ENCODE data around the gene KCNQ1. TPM values are rescaled to one million over a fixed set of nuclear protein-coding genes. Genes with fewer than 3 reads are reported as not detected.

KCNQ1 gene
- total RNA-seq, 2 experiments from 2014 or later = 10.7 to 10.8 TPM

- intact Hi-C loops (cut with micrococcal nuclease) = no loop called here
- H3K4me1 Mint-ChIP-seq (ENCODE audit: low read depth) = peaks cover 6% of the 10 kb centered on the region
- no peak for DNase-seq
- H3K9me3 Mint-ChIP-seq = no peaks in the 10 kb centered on the region
- peaks cover 33% of the 10 kb centered on the region for H3K27me3 Mint-ChIP-seq
- no peak overlapping the region for H3K27ac Mint-ChIP-seq
- ChIA-PET CTCF (no interaction called here), POLR2A (no interaction called here)
- H3K4me3 Mint-ChIP-seq = no peak overlapping the region
- no peaks in the 10 kb centered on the region for H3K36me3 Mint-ChIP-seq
Measured at GRCh38 chr11:2869561-2870427, 425.0 kb downstream of the KCNQ1 start.

DNA sequence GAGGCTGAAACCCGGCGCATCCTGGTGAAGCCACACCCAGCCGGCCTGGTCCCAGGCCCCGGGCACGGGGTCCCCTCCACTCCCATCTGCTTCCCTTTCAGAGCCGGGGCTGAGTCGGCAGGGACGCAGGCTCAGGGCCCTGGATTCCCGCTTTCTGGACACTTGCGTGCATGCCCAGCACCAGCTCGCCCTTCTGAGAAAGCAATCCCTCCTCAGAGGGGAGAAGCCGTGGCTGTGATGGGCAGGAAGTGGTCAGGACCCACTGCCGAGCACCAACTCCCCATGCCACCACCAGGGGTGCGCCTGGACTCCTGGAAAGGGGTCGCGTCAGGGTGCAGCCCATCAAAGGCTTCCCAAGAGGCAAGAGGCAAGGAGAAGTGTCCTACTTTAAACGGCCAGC is 425.7 kb downstream of the KCNQ1 start:
- no peak for DNase-seq
- POLR2A ChIA-PET = no interaction called here
- peaks cover 5% of the 10 kb centered on the region for H3K9me3 Mint-ChIP-seq

DNA sequence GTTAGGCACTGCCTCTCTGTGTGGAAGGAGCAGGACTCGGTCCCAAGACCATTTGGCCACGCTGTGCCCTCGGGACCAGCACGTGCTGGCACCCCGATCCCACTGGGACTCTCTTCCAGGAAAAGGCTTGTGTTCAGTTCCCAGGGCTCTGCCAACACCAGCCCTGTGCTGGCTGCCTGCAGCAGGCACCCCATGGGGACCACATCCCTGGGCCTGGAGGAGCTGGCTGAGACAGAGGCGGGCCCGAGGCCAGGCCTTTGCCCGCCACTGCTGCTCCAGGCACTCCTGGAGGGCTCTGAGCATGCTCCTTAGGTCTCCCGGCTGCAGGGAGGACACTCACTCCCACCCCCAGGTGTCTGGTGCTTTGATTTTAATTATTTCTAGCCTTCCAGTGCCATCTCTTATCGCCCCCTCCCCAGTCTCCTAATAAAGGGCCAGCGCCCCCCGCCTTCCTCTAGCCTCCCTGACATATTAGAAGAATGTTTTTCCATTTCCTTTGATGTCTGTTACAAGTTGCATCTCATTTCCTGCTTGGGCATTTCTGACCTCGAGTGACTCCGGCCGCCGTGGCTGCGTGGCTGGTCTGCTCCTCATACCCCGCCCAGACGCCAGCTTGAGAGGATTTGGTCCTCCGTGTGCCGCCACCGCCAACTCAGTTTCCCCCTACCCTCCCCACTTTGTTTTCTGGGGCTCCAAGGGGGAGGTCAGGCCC is 426.3 kb downstream of the KCNQ1 start:
- intact Hi-C loops (cut with micrococcal nuclease) = no loop called here
- H3K9me3 Mint-ChIP-seq = peaks cover 9% of the 10 kb centered on the region
- ChIA-PET POLR2A (no interaction called here), CTCF (interaction anchor here (0.7 kb wide), 1 partner anchor 338 kb away, joined by 3 read pairs; no protein-coding TSS in a partner anchor)
- H3K4me1 Mint-ChIP-seq (ENCODE audit: low read depth) = peaks cover 6% of the 10 kb centered on the region
- no peak overlapping the region for H3K4me3 Mint-ChIP-seq
- H3K36me3 Mint-ChIP-seq = no peaks in the 10 kb centered on the region
- H3K27me3 Mint-ChIP-seq = peaks cover 31% of the 10 kb centered on the region
- no peak overlapping the region for H3K27ac Mint-ChIP-seq
- no peak for DNase-seq

More for the DNA sequence above, 425.7 kb downstream of the KCNQ1 start:
- no peak overlapping the region for H3K27ac Mint-ChIP-seq
- peaks cover 6% of the 10 kb centered on the region for H3K4me1 Mint-ChIP-seq (ENCODE audit: low read depth)
- intact Hi-C loops (cut with micrococcal nuclease) = no loop called here
- CTCF ChIA-PET = interaction anchor here (0.7 kb wide), 1 partner anchor 337 kb away, joined by 3 read pairs; no protein-coding TSS in a partner anchor
- H3K36me3 Mint-ChIP-seq = no peaks in the 10 kb centered on the region
- H3K4me3 Mint-ChIP-seq = no peak overlapping the region
- H3K27me3 Mint-ChIP-seq = peaks cover 31% of the 10 kb centered on the region

GRCh38 chr11:2874963-2875362 is 430.2 kb downstream of the KCNQ1 start:
- CTCF ChIA-PET = interaction anchor here (1.7 kb wide), 1 partner anchor 17 kb away, joined by 5 read pairs; no protein-coding TSS in a partner anchor
- H3K9me3 Mint-ChIP-seq = peaks cover 17% of the 10 kb centered on the region

GRCh38 chr11:2877474-2877873 is 432.7 kb downstream of the KCNQ1 start:
- CTCF ChIA-PET = interaction anchor here (1.0 to 2.6 kb wide), 3 partner anchors 11 to 346 kb away, joined by 3 to 15 read pairs (median 6); no protein-coding TSS in a partner anchor
- H3K27me3 Mint-ChIP-seq = peaks cover 3% of the 10 kb centered on the region
- no peak for DNase-seq
- H3K9me3 Mint-ChIP-seq = peaks cover 17% of the 10 kb centered on the region
- H3K27ac Mint-ChIP-seq = no peak overlapping the region
- POLR2A ChIA-PET = no interaction called here
- intact Hi-C loops (cut with micrococcal nuclease) = no loop called here
- H3K4me3 Mint-ChIP-seq = no peak overlapping the region
- no peaks in the 10 kb centered on the region for H3K4me1 Mint-ChIP-seq (ENCODE audit: low read depth)
- no peaks in the 10 kb centered on the region for H3K36me3 Mint-ChIP-seq

More at GRCh38 chr11:2874963-2875362, 430.2 kb downstream of the KCNQ1 start:
- no peak overlapping the region for H3K4me3 Mint-ChIP-seq
- DNase-seq = no peak
- peaks cover 4% of the 10 kb centered on the region for H3K4me1 Mint-ChIP-seq (ENCODE audit: low read depth)
- intact Hi-C loops (cut with micrococcal nuclease) = no loop called here
- POLR2A ChIA-PET = no interaction called here
- peaks cover 14% of the 10 kb centered on the region for H3K27me3 Mint-ChIP-seq
- H3K36me3 Mint-ChIP-seq = no peaks in the 10 kb centered on the region
- no peak overlapping the region for H3K27ac Mint-ChIP-seq

DNA sequence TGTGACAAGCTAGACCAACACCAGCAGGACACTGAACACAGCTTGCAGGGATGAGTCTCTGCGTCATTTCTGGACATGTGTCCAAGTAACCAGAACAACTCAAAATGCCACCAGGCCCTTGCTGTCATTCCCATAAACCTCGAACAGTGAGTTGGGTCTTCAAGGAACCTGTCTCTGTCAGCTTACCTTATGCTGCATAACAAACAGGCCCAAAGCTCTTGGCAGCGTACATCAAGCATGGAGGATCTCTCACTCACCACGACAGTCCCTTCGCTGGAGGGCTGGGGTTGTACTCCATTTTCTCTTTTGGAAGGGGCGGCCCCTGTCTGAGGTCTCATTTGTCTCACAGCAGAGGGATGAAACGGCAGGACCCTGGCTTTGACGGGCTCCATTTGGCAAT is 434.0 kb downstream of the KCNQ1 start:
- Mint-ChIP-seq H3K36me3 (no peaks in the 10 kb centered on the region), H3K4me3 (no peak overlapping the region), H3K27ac (no peak overlapping the region), H3K4me1 (ENCODE audit: low read depth) (no peaks in the 10 kb centered on the region), H3K9me3 (peaks cover 17% of the 10 kb centered on the region), H3K27me3 (peaks cover 5% of the 10 kb centered on the region)
- no peak for DNase-seq
- ChIA-PET CTCF (interaction anchor here (1.0 kb wide), 1 partner anchor 14 kb away, joined by 3 read pairs; no protein-coding TSS in a partner anchor), POLR2A (no interaction called here)
- intact Hi-C loops (cut with micrococcal nuclease) = no loop called here

DNA sequence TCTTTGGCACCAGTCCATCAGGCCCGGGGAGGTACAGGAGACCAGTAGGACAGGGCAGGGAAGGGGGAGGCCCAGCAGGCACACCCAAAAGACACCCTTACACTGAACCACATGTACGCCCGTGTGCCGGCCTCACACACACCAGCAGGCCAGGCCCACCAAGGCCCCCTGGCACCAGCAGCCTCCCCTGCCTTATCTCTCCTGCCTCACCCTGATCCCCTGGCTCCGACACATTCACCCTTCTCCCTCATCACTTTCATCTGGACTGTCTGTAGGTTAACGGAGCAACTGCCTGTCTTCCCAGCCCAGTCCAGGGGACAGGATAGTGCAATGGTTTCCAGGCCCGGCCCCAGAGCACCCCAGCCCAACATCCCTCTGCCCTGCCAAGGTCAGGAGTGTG is 435.8 kb downstream of the KCNQ1 start:
- POLR2A ChIA-PET = no interaction called here
- CTCF ChIA-PET = no interaction called here
- H3K4me1 Mint-ChIP-seq (ENCODE audit: low read depth) = no peaks in the 10 kb centered on the region
- no peak overlapping the region for H3K27ac Mint-ChIP-seq
- DNase-seq = no peak
- H3K4me3 Mint-ChIP-seq = no peak overlapping the region
- H3K9me3 Mint-ChIP-seq = peaks cover 11% of the 10 kb centered on the region
- intact Hi-C loops (cut with micrococcal nuclease) = loop anchor here (10.0 kb wide), 2 partner anchors 186 to 576 kb away; partner anchors contain the start of genes C11orf21, KCNQ1OT1 and TSPAN32
- H3K27me3 Mint-ChIP-seq = peaks cover 2% of the 10 kb centered on the region
- H3K36me3 Mint-ChIP-seq = no peaks in the 10 kb centered on the region

DNA sequence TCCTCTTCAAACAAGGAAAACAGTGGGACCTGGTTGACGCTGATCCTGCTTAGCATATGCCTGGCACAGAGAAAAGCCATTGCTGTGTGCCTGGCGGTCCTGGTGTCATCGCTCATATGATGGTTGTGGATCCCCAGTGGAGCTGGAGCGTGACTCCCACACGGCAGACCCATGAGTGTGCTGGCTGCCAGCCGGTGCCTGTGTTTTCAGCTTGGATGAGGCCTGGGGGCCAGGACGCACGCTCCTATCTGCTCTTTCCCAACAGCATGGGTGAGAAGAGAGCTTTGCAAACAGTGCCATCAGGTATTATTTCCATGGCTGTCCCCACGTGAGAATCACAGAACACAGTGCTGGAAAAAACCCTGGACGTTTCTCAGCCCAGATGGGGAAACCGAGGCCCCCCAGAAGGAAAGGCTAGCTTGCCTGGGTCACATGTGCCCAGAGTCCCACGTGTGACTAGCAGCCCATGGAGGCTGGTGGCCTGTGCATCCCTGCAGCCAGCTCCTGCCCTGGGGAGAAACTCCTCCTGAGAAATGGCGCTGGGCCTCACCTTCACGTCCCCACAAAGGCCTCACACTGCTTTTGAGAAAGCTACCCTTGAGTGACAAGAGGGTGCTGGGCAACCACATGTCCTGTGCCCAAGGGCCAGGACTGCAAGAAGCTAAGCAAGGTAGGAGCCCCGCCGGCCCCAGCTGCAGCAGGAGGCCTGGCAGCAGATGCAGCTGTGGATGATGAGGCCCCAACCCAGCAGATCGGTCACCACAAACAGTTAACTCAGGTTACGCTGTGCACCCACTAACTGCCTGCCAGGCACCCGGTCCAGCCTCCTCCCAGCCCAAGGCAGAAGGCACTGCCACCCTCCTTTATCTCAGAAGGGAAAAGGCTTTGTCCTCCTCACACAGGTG is 436.5 kb downstream of the KCNQ1 start:
- H3K9me3 Mint-ChIP-seq = peaks cover 8% of the 10 kb centered on the region
- CTCF ChIA-PET = interaction anchor here (1.1 to 13.2 kb wide), 3 partner anchors 10 to 623 kb away, joined by 3 to 532 read pairs (median 7); no protein-coding TSS in a partner anchor
- H3K4me1 Mint-ChIP-seq (ENCODE audit: low read depth) = no peaks in the 10 kb centered on the region
- H3K36me3 Mint-ChIP-seq = no peaks in the 10 kb centered on the region
- H3K27me3 Mint-ChIP-seq = peaks cover 2% of the 10 kb centered on the region
- intact Hi-C loops (cut with micrococcal nuclease) = loop anchor here (10.0 kb wide), 2 partner anchors 187 to 577 kb away; partner anchors contain the start of genes C11orf21, KCNQ1OT1 and TSPAN32
- H3K27ac Mint-ChIP-seq = no peak overlapping the region
- no peak for DNase-seq
- POLR2A ChIA-PET = interaction anchor here (1.0 kb wide), 1 partner anchor 180 kb away, joined by 3 read pairs; no protein-coding TSS in a partner anchor
- H3K4me3 Mint-ChIP-seq = no peak overlapping the region

DNA sequence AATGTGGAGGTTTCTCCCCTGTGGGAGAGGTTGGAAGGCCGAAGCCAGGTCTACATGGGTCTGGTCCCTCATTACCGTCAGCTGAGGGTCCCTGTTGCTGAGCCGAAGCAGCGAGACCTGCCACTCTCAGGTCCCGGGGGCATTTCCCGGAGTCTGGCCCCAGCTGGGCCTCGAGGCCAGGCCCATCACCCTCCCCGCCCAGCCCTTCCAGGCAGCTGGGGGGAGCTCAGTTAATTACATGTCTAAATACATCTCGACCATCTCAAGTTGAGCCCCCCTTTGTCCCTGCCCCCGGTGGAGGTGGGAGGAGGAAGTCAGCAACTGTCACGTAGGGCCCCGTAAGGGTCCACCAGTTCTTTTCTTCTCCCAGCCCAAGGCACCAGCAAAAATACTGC is 437.2 kb downstream of the KCNQ1 start:
- ChIA-PET CTCF (interaction anchor here (1.1 to 13.2 kb wide), 3 partner anchors 9 to 624 kb away, joined by 3 to 532 read pairs (median 7); no protein-coding TSS in a partner anchor), POLR2A (interaction anchor here (1.0 kb wide), 1 partner anchor 180 kb away, joined by 3 read pairs; no protein-coding TSS in a partner anchor)
- Mint-ChIP-seq H3K27ac (no peak overlapping the region), H3K4me1 (ENCODE audit: low read depth) (peaks cover 3% of the 10 kb centered on the region), H3K4me3 (no peak overlapping the region), H3K36me3 (no peaks in the 10 kb centered on the region), H3K9me3 (peaks cover 4% of the 10 kb centered on the region), H3K27me3 (peaks cover 2% of the 10 kb centered on the region)
- intact Hi-C loops (cut with micrococcal nuclease) = loop anchor here (10.0 kb wide), 2 partner anchors 187 to 577 kb away; partner anchors contain the start of genes C11orf21, KCNQ1OT1 and TSPAN32
- DNase-seq = no peak

DNA sequence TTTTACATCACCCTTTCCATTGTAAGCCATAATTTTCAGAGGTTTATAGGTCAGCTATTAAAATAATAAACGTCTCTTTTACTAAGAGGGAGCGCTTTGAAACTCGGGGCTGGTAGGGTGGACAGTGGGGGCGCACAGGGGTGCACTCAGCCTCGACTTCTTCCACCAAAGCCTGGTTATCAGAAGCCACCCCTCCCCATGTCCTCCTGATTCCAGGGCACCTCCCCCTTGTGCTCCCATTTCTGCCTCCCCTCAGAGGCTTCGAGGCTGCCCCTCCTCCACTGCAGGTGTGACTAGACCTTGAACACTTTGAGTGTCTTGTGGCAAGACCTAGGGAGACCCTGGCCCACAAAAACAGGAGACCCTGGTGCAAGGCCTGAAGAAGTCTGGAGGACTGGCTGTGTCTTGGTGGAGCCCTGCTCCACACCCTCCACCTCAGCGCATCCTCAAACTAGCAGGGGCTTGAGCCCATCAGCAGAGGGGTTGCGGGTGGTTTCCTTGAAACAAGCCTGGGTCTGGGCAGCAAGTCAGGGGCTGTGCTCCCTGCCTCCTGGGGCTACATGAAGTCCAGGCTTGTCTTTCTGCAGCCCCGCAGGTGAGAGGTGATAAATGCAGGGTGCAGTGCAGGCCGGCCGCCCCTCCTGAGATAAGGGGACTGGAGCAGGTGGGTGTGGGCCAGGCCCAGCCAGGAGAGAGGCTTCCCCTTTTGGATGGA is 437.7 kb downstream of the KCNQ1 start:
- POLR2A ChIA-PET = interaction anchor here (1.0 kb wide), 1 partner anchor 181 kb away, joined by 3 read pairs; no protein-coding TSS in a partner anchor
- no peak for DNase-seq
- CTCF ChIA-PET = interaction anchor here (1.2 to 13.2 kb wide), 4 partner anchors 9 to 624 kb away, joined by 3 to 532 read pairs (median 3); no protein-coding TSS in a partner anchor
- peaks cover under 1% of the 10 kb centered on the region for H3K9me3 Mint-ChIP-seq
- peaks cover 3% of the 10 kb centered on the region for H3K4me1 Mint-ChIP-seq (ENCODE audit: low read depth)
- intact Hi-C loops (cut with micrococcal nuclease) = loop anchor here (10.0 kb wide), 2 partner anchors 188 to 578 kb away; partner anchors contain the start of genes C11orf21, KCNQ1OT1 and TSPAN32
- no peak overlapping the region for H3K27ac Mint-ChIP-seq
- no peak overlapping the region for H3K4me3 Mint-ChIP-seq
- H3K36me3 Mint-ChIP-seq = no peaks in the 10 kb centered on the region
- H3K27me3 Mint-ChIP-seq = peaks cover 2% of the 10 kb centered on the region

Data from activated CD4-positive, alpha-beta memory T cell treated with anti-CD3 and anti-CD28 coated beads for 36 hours (primary cell).